Suprapubic skin (tissue), 4 donors: Measurements from ENCODE around the gene SHROOM1. TPM values are rescaled to one million over a fixed set of nuclear protein-coding genes. Genes with fewer than 3 reads are reported as not detected.

Experiments
- DNase-seq, 2 donors: peaks; one replicate each; pipeline ENCODE4 v3.0.0-alpha.2; 2019; ENCODE audit warnings: low spot score in 2 of 2
- H3K27ac ChIP-seq: fragments of 200-600 bp; sonication (generic); one replicate; pipeline ENCODE4 v1.5.1; 2019
- H3K27me3 ChIP-seq: fragments of 200-600 bp; sonication (generic); one replicate; pipeline ENCODE4 v1.5.1; 2019
- H3K36me3 ChIP-seq: fragments of 200-600 bp; sonication (generic); one replicate; pipeline ENCODE4 v1.5.1; 2019
- H3K4me1 ChIP-seq: fragments of 200-600 bp; sonication (generic); one replicate; pipeline ENCODE4 v1.5.1; 2019
- H3K4me3 ChIP-seq: fragments of 200-600 bp; sonication (generic); one replicate; pipeline ENCODE4 v1.5.1; 2019; ENCODE audit warnings: mild to moderate bottlenecking
- H3K9me3 ChIP-seq: fragments of 200-600 bp; sonication (generic); one replicate; pipeline ENCODE4 v1.5.1; 2019
- EP300 ChIP-seq: sonication (generic); formaldehyde crosslinking; IDR thresholded peaks from one replicate; pipeline ENCODE4 v1.6.1; 2017; ENCODE audit warnings: antibody characterized with exemption
- POLR2A ChIP-seq, 2 donors: fragments of 450-650 bp; IDR thresholded peaks; one replicate each; pipeline ENCODE4 v1.6.1; 2017; ENCODE audit warnings: antibody characterized with exemption in 2 of 2, mild to moderate bottlenecking in 2 of 2, moderate library complexity in 2 of 2
- POLR2AphosphoS5 ChIP-seq, 3 donors: sonication (generic); formaldehyde crosslinking; IDR thresholded peaks; one replicate each; pipeline ENCODE4 v1.6.1; 2017; ENCODE audit warnings: antibody characterized with exemption in 3 of 3
- WGBS: methylation state at CpG from one replicate; pipeline ENCODE4 v1.1.5; 2018; 5-methylcytosine and 5-hydroxymethylcytosine counted together
- total RNA-seq, 4 donors: library from RNA; depleted of rRNA; stranded (reverse); fragments of >200 nt; gene quantifications; one replicate each; pipeline ENCODE4 v1.1.0, GENCODE V29; 2016
- TF ChIP-seq, protein P1 (sequence below), 2 donors: fragments of 200-600 bp in 1 of 2; fragments of 450-650 bp in 1 of 2; sonication (generic) in 1 of 2; IDR thresholded peaks; one replicate each; pipeline ENCODE4 v1.5.1; 2016 to 2019; ENCODE audit warnings: antibody characterized with exemption in 2 of 2, mild to moderate bottlenecking in 1 of 2, moderate library complexity in 1 of 2

SHROOM1 gene
- total RNA-seq, 4 donors from 2014 or later = 0.76 to 2.8 (median 2.3) TPM

DNA sequence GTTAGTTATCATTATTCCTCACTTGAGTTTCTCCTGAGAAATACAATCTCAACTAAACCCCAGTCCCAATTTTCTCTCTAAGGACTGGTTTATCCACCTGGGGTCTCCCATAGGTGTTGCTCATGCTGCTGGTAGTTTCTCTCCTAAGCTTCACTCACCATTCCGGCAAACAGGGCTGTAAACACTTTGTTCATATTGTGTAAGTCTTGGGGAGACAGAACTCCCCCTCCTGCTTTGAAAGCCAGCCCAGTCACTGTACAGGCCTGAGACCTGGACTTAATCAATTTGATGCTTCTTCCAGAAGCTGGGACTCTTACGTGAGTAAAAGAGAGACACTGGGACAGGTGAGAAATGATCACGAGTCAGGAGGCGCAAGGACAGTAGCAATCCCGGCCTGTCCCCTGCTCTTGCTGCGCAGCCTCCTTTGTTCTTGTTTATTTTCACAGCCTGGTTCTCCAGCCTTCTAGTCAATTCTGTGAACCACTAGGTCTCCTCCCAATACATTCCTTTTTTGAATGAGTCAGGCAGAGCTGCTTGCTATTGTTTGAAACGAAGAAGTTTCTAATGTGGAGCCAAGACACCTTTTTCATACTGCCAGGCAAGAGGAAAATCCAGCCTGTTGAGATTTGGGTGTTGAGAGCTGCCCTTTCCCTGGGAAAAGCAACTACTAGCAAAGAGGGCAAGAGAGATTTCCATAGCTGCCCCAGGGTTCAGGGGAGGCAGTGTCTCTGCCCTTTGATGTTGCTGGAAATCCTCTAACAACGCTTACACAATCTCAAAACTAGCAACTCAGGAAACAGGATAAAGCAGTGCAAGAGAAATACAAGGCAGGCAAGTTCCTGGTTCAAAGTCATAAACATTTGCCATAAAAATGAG lies 9.2 kb upstream of the SHROOM1 start:
- H3K4me1 ChIP-seq = peaks cover 18% of the 10 kb centered on the region
- no peaks in the 10 kb centered on the region for H3K27me3 ChIP-seq
- DNase-seq = no peak
- H3K9me3 ChIP-seq = no peaks in the 10 kb centered on the region
- WGBS = 56% methylated on average over 8 of the region's 8 CpGs
- no peak for TF ChIP-seq POLR2AphosphoS5 (IDR thresholded peaks at IDR 0.05)
- no peak for TF ChIP-seq POLR2A (IDR thresholded peaks at IDR 0.05)
- no peak for TF ChIP-seq EP300
- TF ChIP-seq, protein P1, sequence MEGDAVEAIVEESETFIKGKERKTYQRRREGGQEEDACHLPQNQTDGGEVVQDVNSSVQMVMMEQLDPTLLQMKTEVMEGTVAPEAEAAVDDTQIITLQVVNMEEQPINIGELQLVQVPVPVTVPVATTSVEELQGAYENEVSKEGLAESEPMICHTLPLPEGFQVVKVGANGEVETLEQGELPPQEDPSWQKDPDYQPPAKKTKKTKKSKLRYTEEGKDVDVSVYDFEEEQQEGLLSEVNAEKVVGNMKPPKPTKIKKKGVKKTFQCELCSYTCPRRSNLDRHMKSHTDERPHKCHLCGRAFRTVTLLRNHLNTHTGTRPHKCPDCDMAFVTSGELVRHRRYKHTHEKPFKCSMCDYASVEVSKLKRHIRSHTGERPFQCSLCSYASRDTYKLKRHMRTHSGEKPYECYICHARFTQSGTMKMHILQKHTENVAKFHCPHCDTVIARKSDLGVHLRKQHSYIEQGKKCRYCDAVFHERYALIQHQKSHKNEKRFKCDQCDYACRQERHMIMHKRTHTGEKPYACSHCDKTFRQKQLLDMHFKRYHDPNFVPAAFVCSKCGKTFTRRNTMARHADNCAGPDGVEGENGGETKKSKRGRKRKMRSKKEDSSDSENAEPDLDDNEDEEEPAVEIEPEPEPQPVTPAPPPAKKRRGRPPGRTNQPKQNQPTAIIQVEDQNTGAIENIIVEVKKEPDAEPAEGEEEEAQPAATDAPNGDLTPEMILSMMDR (IDR thresholded peaks at IDR 0.05) = no peak
- H3K4me3 ChIP-seq = no peak overlapping the region
- peak overlapping the region; percentile 64 for H3K27ac ChIP-seq
- no peaks in the 10 kb centered on the region for H3K36me3 ChIP-seq

DNA sequence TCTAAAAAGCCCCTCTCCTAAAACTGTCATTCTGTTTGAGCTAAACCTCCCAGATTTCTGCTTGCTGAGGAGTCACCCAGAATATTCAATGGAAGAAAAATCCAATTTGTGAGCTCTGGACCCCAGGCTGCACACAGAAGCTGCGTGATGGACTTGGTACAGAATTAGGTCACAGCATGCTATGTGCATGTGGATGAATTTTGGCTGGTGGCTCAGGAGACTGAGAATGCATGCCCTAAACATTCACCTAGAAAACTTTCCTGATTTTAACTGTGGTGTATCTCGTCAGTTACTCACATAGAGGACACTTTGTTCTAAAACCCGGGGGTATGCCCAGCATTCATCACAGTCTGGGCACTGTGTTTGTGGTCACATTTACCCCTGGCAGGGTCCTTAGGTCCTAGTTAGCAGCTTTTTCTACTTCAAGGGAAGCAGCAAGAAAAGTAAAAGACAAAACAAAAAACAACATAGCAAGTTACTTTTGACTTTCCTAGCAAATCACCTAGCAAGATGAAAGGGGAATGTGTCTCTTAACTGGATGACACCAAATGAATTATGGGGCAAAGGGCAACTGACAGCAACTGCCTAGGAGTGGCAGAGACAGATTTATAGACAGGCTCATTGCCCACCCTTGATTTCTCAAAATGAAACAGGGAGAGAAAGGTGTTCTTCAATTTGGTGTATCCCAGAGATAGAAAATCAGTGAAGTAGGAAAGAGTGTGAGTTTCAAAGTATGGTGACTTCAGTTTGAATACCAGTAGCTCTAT lies 8.3 kb upstream of the SHROOM1 start:
- DNase-seq = no peak
- 63% methylated on average over 3 of the region's 3 CpGs for WGBS

DNA sequence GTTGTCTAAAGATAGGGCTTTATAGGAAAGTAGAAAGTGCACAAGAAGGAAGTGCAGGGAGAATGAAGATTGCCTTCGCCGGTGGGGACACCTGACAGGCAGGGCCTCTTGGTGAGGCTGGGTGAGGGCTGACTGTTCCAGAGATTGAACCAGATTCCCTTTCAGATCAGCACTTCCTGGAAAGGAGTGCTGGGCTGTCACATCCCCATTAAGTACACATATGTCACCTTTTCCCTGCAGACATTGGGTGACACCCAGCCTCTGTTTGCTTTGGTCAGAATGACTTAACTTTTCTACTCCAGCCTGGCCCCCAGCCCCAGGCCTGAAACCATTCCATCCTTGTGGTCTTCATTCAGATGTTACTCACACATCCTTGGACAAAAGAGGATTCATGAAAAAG lies 7.4 kb upstream of the SHROOM1 start:
- Histone ChIP-seq H3K9me3 (no peaks in the 10 kb centered on the region), H3K4me1 (peaks cover 18% of the 10 kb centered on the region), H3K27ac (no peak overlapping the region), H3K36me3 (no peaks in the 10 kb centered on the region), H3K27me3 (no peaks in the 10 kb centered on the region), H3K4me3 (no peak overlapping the region)
- 62% methylated on average over 2 of the region's 2 CpGs for WGBS
- DNase-seq = no peak
- TF ChIP-seq, protein P1 (IDR thresholded peaks at IDR 0.05) = no peak
- TF ChIP-seq POLR2A (IDR thresholded peaks at IDR 0.05) (no peak), POLR2AphosphoS5 (IDR thresholded peaks at IDR 0.05) (no peak), EP300 (no peak)

More for the DNA sequence above, 8.3 kb upstream of the SHROOM1 start:
- Histone ChIP-seq H3K27ac (peak overlapping the region; percentile 64), H3K9me3 (no peaks in the 10 kb centered on the region), H3K27me3 (no peaks in the 10 kb centered on the region), H3K4me1 (peaks cover 18% of the 10 kb centered on the region), H3K36me3 (no peaks in the 10 kb centered on the region), H3K4me3 (no peak overlapping the region)
- TF ChIP-seq POLR2AphosphoS5 (IDR thresholded peaks at IDR 0.05) = no peak
- TF ChIP-seq POLR2A (IDR thresholded peaks at IDR 0.05) = no peak
- no peak for TF ChIP-seq EP300
- TF ChIP-seq, protein P1 (IDR thresholded peaks at IDR 0.05) = no peak

DNA sequence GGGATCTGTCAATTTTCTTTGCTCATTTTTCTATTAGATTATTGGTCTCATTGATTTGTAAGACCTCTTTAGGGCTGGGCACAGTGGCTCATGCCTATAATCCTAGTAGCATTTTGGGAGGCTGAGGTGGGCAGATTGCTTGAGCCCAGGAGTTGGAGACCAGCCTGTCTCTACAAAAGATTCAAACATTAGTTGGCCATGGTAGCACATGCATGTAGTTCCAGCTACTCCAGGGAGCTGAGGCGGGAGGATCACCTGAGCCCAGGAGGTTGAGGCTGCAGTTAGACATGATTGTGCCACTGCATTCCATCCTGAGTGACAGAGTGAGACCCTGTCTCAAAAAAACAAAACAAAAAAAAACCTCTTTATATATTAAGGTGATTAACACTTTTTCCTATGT lies 6.4 kb upstream of the SHROOM1 start:
- Histone ChIP-seq H3K27me3 (no peaks in the 10 kb centered on the region), H3K36me3 (no peaks in the 10 kb centered on the region), H3K9me3 (no peaks in the 10 kb centered on the region), H3K27ac (no peak overlapping the region), H3K4me1 (peaks cover 18% of the 10 kb centered on the region), H3K4me3 (no peak overlapping the region)
- WGBS = 89% methylated on average over 1 of the region's 1 CpG
- TF ChIP-seq POLR2A (IDR thresholded peaks at IDR 0.05) (no peak), EP300 (no peak), POLR2AphosphoS5 (IDR thresholded peaks at IDR 0.05) (no peak)
- TF ChIP-seq, protein P1 (IDR thresholded peaks at IDR 0.05) = no peak
- DNase-seq = no peak

DNA sequence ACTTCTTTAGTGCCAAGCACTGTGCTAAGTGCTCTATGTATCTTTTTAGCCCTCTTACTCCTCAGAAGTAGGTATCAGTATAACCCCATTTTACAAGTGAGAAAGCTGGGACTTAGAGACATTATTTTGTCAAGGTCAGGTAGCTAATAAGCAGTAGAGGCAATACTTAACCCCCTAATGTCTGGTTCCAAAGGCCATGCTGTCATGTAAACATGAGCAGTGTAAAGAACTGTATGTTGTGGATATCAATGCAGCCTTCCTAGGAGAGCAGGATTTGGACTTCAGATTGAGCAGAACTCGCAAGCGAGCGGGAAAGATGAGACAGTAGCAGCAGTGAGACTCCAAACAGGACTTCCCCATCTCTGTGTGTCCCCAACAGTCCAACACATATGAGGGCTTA lies 3.6 kb upstream of the SHROOM1 start:
- Histone ChIP-seq H3K36me3 (no peaks in the 10 kb centered on the region), H3K9me3 (no peaks in the 10 kb centered on the region), H3K4me1 (peaks cover 18% of the 10 kb centered on the region), H3K27ac (no peak overlapping the region), H3K4me3 (no peak overlapping the region), H3K27me3 (peaks cover 4% of the 10 kb centered on the region)
- 96% methylated on average over 3 of the region's 3 CpGs for WGBS
- no peak for DNase-seq
- TF ChIP-seq POLR2A (IDR thresholded peaks at IDR 0.05) = no peak
